Stimulated activated CD8-positive, alpha-beta memory T cell treated with anti-CD3 and anti-CD28 coated beads, Interleukin-7, amount 100 ng/mL, for 4 hours (primary cell): ENCODE measurements around the gene SP3.
A peak's percentile ranks its signal among the peaks of the same experiment; 100 is the strongest.

ENCODE experiments used
- DNase-seq, 2 donors: peaks; one replicate each; pipeline ENCODE4 v3.0.0-alpha.2; 2020; ENCODE audit warnings: low read depth in 2 of 2

The SP3 gene

DNA sequence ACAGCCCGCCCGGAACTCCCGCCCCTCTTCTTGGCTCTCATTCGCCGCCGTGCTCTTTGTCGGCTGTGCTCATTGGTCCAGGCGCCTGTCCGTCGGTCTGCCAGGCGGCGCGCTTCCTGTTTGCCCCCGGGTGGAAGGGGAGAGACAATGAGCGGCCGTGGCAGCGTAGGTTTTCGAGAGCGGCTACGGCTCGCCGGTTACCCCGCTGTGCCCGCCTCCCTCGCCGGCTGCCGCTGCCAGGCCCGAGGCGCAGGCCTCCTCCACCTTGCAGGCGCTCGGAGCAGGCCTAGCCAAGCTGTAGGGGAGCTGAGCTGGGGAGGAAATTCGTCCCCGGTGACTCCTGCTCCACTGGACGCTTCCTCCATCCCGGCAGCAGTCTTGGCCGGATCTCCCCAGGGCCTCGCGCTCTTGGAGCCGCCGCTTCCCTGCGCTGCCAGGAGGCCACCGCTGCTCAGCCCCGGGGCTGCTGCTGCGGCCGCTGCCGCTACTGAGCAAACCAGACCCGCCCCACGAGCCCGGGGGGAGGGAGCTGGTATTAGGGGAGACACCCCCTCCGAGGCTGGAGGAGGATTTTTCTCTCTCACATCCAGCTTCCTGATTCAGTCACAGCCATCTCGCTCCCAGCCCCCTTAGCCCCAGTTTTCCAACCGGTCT, at the start of gene SP3:
Gene SP3 (minus strand): TSS at position 2 of the 654 bp plus-strand sequence. CDS start 202 bp downstream, outside the sequence.
- DNase-seq: peak; percentile 91 to 94

DNA sequence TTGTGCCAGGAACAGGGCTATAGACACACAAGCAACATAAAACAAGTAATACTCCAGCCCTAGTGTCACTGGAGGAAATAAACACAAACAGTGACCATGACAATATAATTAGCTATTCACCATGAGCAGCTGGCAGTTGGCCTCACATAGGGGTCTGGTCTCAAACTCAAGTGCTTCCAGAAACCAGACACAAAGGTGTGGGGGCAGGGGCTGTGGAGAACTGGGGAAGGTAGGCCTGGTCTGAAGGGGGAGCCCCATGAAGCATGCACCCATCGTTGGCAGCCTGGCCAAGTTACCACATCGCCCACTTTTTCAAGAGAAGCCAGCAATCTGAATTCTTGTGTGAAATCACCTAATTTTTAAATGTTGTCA, 49.5 kb upstream of the SP3 start:
- DNase-seq: no peak

DNA sequence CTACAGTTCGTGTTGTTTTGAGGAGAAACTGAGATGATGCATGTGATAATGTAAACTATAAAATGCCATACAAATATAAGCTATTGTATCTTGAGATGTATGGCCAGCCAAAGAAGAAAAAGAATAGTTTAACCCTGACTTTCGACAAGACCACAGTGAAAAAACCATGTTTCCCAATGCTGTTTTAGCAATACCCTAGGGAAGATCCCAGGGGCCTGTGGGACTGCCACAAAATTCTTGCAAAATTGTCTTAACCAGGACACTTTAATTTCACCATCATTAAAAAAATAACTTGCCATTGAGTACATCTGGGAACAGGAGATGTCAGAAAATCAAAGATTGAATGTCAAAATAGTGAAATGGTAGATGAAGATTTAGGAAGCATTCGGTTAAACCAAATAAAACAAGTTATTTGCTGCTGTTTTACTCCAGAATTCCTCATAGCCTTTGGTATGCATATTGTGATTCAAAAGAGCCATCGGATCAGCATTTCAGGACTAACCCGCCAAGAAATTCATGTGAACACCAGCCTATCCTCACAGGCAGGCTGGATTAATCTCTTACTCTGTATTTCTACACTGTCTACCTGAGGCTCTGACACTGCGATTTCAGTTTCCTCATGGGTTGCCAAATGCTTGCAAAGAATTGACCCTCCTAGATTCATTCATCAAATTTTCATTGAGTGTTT, 49.0 kb upstream of the SP3 start:
- DNase-seq: no peak

DNA sequence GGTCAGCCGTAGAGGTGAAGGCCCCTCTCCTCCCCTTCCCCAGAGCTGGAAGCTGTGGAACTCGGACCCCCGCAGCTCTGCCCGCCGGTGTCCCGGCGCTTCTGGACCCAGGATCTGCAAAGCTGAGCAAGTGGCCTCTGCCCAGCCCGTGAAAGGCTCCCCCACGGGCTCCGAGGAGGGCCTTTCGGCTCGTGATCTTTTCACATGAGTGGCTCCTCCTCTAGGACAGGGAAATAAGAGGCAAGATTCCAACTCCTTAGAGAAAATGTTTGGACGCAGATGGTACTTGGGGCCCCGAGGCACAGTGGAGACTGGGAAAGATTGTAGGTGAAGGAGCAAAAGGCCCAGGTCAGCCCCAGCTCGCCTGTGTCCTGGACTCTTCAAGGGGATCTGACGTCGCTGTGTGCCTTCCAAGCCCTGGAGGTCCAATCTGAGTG, 48.2 kb upstream of the SP3 start:
- no peak for DNase-seq

DNA sequence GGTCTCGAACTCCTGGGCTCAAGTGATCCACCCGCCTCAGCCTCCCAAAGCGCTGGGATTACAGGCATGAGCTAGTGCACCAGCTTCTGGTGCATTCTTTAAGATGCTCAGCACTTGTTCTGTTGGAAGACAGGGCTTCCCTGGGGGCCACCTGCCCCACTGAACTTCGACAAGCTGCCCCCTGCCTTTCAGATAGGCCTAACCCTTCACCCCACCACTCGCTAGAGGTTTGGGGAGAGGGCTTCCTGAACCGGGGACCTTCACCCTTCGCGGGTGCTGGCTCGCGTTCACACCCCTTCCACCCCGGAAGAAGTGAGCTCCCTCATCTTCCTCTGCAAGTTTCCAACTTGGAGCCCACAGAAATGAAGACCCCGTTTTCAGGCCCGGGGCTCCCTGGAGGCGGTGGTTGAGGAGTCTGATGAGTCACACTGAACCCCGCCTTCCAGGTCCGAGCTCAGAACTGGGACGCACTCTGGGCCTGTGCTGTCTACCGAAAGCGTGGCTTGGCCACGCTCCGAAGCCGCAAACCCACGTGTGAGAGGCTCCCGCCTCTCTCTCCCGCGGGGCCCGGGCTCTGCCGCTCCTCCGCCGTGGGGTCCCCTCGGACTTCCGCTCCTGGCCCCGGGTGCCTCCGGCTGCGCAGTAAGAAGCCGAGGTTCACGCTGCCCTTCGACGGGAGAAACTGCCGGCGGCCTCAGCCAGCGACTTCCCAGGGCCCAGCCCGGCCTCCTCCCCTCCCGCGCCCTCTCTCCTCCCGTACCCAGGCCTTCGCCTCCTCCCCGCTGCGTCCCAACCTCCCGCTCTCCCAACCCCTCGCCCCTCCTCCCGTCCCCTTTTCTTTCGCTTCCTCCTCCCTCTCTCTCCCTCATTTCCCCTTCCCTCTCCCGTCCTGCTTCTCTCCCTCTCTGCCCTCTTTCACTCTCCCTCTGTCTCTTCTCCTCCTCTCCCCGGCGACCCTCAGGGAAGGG, 47.5 kb upstream of the SP3 start:
- DNase-seq: peak; percentile 3 to 45

GRCh38 chr2:174011796-174012195, 46.6 kb upstream of the SP3 start:
- no peak for DNase-seq

DNA sequence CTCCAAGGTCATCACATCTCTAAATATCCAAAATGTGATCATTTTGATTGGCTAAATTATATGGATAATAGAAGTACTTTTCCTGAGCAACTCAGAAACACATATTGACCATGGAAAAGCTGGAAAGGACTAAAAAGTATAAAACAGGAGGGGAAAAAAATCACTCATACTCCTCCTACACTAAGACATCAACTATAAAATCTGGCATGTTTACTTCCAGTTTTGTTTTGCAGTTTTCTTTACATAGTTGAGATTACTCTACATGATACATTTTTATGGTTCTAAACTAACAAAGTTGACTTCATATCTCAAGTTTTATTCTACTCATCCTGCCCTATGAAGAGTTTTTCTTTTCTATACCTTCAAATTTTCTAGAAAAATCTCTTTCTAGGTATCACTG, 46.0 kb upstream of the SP3 start:
- DNase-seq: no peak

DNA sequence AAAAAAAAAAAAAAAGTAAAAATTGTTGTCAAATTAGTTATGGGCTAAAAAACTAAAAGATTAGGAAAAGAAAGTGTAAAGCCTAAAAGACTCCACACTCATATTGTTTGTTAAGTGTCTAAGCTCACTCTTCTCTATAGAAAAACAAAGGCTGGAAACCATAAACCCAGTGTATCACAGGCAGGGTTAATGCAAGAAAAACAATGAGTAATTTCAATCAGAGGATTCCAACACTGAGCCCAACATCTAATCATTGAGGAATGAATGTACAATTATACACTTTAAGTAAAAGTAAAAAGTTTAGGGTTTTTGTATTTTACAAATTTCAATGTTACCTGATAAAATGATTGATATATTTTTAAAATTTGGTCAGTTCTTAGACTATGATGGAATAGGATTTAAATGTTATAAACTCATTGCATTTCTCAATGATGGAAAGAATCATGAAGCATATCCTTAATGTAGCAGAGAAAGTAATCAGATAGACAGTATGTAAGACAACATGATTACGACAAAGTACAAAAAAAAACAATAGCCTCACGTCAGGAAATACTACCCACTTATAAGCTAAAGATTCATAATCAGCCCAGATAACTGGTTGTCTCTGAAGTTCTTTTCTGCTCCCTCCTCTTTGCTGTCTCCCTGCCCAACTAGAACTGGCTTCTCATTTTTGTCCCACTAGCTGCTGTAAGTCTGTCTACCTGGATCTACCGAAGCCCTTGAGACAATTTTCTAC, 44.5 kb upstream of the SP3 start:
- no peak for DNase-seq

- no peak for DNase-seq
Observed at GRCh38 chr2:174008720-174009119, 43.5 kb upstream of the SP3 start.

GRCh38 chr2:174007010-174007409, 41.8 kb upstream of the SP3 start:
- no peak for DNase-seq

- no peak for DNase-seq
Observed at GRCh38 chr2:174005801-174006419, 40.7 kb upstream of the SP3 start.

- DNase-seq: no peak
Observed at GRCh38 chr2:174004905-174005605, 39.9 kb upstream of the SP3 start.

- no peak for DNase-seq
Observed at GRCh38 chr2:174003720-174004695, 38.8 kb upstream of the SP3 start.

GRCh38 chr2:174002679-174003078, 37.5 kb upstream of the SP3 start:
- no peak for DNase-seq

DNA sequence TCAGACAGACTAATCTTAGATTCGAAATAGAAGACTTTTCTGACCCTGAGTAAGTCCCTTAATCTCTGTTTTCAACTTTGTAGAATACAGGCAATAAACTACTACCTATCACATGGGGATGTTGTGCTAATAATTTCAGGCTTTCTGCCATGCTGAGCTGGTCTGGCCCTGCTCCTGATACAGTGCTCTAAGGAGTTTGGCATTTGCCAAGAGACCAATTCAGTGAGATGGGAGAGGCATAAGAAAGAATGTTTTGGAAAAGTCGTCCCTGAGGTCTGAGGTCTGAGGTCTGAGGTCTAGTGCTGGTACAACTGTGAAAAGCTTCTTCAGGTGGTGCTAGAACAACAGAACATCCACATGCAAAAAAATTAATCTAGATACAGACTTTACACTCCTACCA, 35.9 kb upstream of the SP3 start:
- no peak for DNase-seq

DNA sequence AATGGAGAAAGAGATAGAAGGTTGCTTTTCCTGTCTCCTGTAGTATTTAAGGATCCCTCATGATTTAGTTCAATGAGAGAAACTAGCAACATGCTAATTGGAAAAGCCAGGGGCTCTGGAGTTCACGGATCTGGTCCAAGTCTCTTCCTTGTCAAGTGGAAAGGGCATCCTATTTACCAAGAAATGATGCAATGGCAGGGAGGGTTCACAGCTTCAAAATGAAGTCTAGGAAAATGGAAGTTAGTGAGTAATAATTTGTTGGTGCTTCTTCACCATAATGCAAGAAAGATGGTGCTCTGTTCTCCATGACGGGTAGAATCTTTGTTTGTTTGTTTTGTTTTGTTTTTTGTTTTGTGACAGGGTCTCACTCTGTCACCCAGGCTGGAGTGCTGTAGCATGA, 34.6 kb upstream of the SP3 start:
- no peak for DNase-seq

GRCh38 chr2:173999272-173999671, 34.1 kb upstream of the SP3 start:
- DNase-seq: no peak

- DNase-seq: no peak
Observed at GRCh38 chr2:173998386-173998785, 33.2 kb upstream of the SP3 start.

DNA sequence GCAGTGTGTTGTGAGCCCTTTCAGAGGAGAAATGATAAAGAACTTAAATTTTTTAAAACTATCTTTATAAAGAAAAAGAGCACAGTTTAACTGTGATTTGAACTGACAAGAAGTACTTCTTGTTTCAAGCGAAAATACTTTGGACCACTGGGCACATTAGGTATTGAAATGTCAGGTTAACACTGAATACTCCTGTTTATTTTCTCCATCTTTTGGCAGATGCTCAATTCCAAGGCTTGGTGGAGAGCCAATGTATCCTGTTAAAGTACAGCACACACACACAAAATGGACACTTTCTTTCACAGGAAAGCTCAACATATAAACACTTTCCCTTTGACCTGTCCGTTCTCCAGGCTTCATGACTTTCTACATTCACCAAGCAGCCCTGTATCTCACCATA, 32.6 kb upstream of the SP3 start:
- DNase-seq: no peak
